CD8-positive, alpha-beta memory T cell (primary cell): ENCODE measurements around the gene ALDH3B1. TPM values are rescaled to one million over a fixed set of nuclear protein-coding genes. Genes with fewer than 3 reads are reported as not detected.
"Not testable (repeated sequence)": the region's sequence is repeated elsewhere in the genome, so short reads cannot be mapped to it uniquely, and the experiment has no call there.

Source experiments
- CTCF ChIA-PET: fragments of 350-600 bp; sonication (Branson Sonifier 250); formaldehyde crosslinking; loops from one replicate; lab custom pipeline; 2021; ENCODE audit warnings: antibody characterized with exemption; lab: Charles Lee
- POLR2A ChIA-PET: fragments of 350-600 bp; sonication (Branson Sonifier 250); formaldehyde crosslinking; loops from one replicate; lab custom pipeline; 2021; ENCODE audit warnings: antibody characterized with exemption; lab: Charles Lee
- DNase-seq, 5 donors: peaks; one replicate each; pipeline versions ENCODE4 v3.0.0 to v3.0.0-alpha.2; 2020 to 2022; ENCODE audit warnings: mixed read lengths in 1 of 5
- H3K27ac ChIP-seq: one replicate; pipeline ENCODE4 v1.7.0; 2013; ENCODE audit warnings: low read depth, mild to moderate bottlenecking, low read length, moderate library complexity
- H3K27me3 ChIP-seq: 2 replicates; pipeline ENCODE4 v1.7.0; 2013; ENCODE audit warnings: low read length, mild to moderate bottlenecking; ENCODE audit not compliant: insufficient read depth, poor library complexity, severe bottlenecking
- H3K36me3 ChIP-seq: 2 replicates; pipeline ENCODE4 v1.7.0; 2013; ENCODE audit warnings: mild to moderate bottlenecking, low read length, moderate library complexity; ENCODE audit not compliant: insufficient read depth
- H3K4me1 ChIP-seq: 2 replicates; pipeline ENCODE4 v1.7.0; 2013; ENCODE audit warnings: mild to moderate bottlenecking, low read length, moderate library complexity; ENCODE audit not compliant: insufficient read depth
- H3K4me3 ChIP-seq: 2 replicates; pipeline ENCODE4 v1.7.0; 2013; ENCODE audit warnings: mild to moderate bottlenecking, low read length
- H3K9me3 ChIP-seq: 2 replicates; pipeline ENCODE4 v1.7.0; 2013; ENCODE audit warnings: mild to moderate bottlenecking, low read length
- H3K27ac Mint-ChIP-seq, 8 donors: one replicate each; pipeline ENCODE4 v1.8.0; 2020 to 2021; ENCODE audit warnings: mixed read lengths in 8 of 8, mild to moderate bottlenecking in 6 of 8, inconsistent platforms in 3 of 8, moderate library complexity in 3 of 8
- H3K27me3 Mint-ChIP-seq, 2 donors: one replicate each; pipeline ENCODE4 v1.8.0; 2020 to 2021; ENCODE audit warnings: mixed read lengths in 2 of 2, mild to moderate bottlenecking in 1 of 2, moderate library complexity in 1 of 2
- H3K36me3 Mint-ChIP-seq, 3 donors: one replicate each; pipeline ENCODE4 v1.8.0; 2020 to 2021; ENCODE audit warnings: mixed read lengths in 3 of 3, inconsistent platforms in 1 of 3, mild to moderate bottlenecking in 1 of 3
- H3K4me1 Mint-ChIP-seq, 3 donors: one replicate each; pipeline ENCODE4 v1.8.0; 2020 to 2021; ENCODE audit warnings: mixed read lengths in 3 of 3, inconsistent platforms in 1 of 3, mild to moderate bottlenecking in 1 of 3
- H3K4me3 Mint-ChIP-seq, 7 donors: one replicate each; pipeline ENCODE4 v1.8.0; 2020 to 2021; ENCODE audit warnings: mixed read lengths in 7 of 7, mild to moderate bottlenecking in 6 of 7, moderate library complexity in 4 of 7, inconsistent platforms in 2 of 7
- H3K9me3 Mint-ChIP-seq, 5 donors: one replicate each; pipeline ENCODE4 v1.8.0; 2020 to 2022; ENCODE audit warnings: mixed read lengths in 5 of 5, mild to moderate bottlenecking in 3 of 5, moderate library complexity in 2 of 5, inconsistent platforms in 1 of 5
- polyA plus RNA-seq: library from polyadenylated mRNA; unstranded; fragments of 300-500 nt; fragmentation: Illumina TruSeq; gene quantifications from one replicate; pipeline ENCODE4 v1.2.3, GENCODE V29; 2021
- total RNA-seq, 2 experiments: library from RNA; stranded (reverse); gene quantifications; one replicate each; pipeline ENCODE4 v1.2.3, GENCODE V29; 2021

The ALDH3B1 gene, protein sequence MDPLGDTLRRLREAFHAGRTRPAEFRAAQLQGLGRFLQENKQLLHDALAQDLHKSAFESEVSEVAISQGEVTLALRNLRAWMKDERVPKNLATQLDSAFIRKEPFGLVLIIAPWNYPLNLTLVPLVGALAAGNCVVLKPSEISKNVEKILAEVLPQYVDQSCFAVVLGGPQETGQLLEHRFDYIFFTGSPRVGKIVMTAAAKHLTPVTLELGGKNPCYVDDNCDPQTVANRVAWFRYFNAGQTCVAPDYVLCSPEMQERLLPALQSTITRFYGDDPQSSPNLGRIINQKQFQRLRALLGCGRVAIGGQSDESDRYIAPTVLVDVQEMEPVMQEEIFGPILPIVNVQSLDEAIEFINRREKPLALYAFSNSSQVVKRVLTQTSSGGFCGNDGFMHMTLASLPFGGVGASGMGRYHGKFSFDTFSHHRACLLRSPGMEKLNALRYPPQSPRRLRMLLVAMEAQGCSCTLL
- total RNA-seq, result under 1 TPM; 0.20 to 0.33 TPM
- polyA plus RNA-seq, result 0.12 TPM

DNA sequence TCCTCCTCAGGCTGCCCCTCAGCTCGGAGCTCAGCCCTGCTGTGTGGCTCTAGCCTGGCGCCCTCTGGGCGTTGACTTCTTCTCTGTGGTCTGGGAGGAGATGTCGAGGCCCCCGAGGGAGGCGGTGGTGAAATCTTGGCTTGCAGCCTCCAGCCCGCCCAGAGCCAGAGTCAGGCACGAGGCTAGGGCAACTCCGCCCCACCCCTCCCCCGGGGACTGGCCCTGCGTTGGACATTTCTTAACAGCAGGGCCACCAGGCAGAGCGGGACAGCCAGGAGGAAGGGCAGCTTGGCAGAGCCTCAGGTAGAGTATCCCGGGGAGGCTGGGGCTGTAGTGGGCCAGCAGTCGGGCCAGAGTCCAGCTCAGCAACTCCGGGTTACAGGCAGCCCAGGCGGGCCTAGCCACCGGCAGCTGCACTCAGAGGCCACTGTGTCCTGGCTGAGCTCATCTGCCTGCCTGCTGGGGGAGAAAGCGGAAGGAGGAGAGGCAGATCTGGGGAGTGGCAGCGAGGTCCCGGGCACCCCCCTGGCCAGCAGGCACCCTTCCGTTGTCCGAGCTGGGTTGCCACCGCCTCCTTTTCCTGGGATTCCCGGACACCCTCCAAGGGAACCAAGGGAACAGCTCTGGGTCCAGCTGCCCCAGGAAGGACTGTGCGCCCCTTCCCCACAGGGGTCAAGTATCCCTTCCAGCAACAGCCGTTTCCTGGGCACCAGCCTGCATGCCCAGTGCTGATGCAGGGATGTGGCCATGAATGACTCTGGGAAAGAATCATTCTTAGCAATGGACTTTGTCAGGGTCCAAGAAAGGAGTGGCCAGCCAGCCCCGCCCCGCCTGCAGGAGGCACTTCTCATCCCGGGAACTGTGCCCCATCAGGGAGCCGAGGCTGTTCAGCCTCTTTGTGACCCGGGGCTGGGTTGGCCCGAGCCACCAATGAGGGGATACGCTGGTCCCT, at the start of gene ALDH3B1:
ALDH3B1 (plus strand) TSS at position 238 of the 952 bp plus-strand sequence. CDS start 4,971 bp downstream, outside the sequence.
- peaks cover 2 to 4% of the 10 kb centered on the region in 2 donors for H3K27me3 Mint-ChIP-seq
- Histone ChIP-seq H3K27ac (no peak within 1 kb of the TSS), H3K36me3 (no peaks in the 10 kb centered on the region), H3K4me1 (no peaks in the 10 kb centered on the region), H3K4me3 (no peak within 1 kb of the TSS), H3K27me3 (no peaks in the 10 kb centered on the region), H3K9me3 (no peaks in the 10 kb centered on the region)
- H3K36me3 Mint-ChIP-seq, result no peaks in the 10 kb centered on the region
- peak within 1 kb of the TSS in 3 of 8 donors; percentile 7 to 32 (median 27) for H3K27ac Mint-ChIP-seq
- ChIA-PET POLR2A (no interaction called here), CTCF (interaction anchor here (1.1 to 1.7 kb wide), 2 partner anchors 12 to 27 kb away, joined by 3 to 6 read pairs; no protein-coding TSS in a partner anchor)
- no peaks in the 10 kb centered on the region for H3K9me3 Mint-ChIP-seq
- peak within 1 kb of the TSS in 1 of 7 donors; percentile 30 for H3K4me3 Mint-ChIP-seq
- no peak for DNase-seq
- H3K4me1 Mint-ChIP-seq, result peaks cover 0 to 11% (median 0%) of the 10 kb centered on the region in 3 donors

DNA sequence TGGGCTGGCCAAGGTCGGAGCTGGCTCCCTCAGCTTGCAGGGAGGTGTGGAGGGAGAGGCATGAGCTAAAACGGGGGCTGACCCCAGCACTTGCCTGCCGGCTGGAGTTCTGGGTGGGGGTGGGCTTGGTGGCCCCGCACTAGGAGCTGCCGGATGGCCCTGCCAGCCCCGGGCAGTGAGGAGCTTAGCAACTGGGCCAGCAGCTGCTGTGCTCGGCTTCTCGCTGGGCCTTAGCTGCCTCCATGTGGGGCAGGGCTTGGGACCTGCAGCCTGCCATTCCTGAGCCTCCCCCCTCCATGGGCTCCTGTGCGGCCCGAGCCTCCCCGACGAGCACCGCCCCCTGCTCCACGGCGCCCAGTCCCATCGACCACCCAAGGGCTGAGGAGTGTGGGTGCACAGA, 46.9 kb upstream of the ALDH3B1 start:
- H3K36me3 Mint-ChIP-seq, H3K4me1 Mint-ChIP-seq, H3K4me1 ChIP-seq, H3K4me3 ChIP-seq, H3K36me3 ChIP-seq, H3K4me3 Mint-ChIP-seq, H3K27ac Mint-ChIP-seq, H3K27me3 ChIP-seq, POLR2A ChIA-PET, H3K27ac ChIP-seq, DNase-seq, H3K9me3 ChIP-seq, H3K9me3 Mint-ChIP-seq: not testable (repeated sequence)
- H3K27me3 Mint-ChIP-seq, result peaks cover 0 to 23% of the 10 kb centered on the region in 2 donors
- CTCF ChIA-PET, result interaction anchor here (2.6 kb wide), 1 partner anchor 8 kb away, joined by 12 read pairs; no protein-coding TSS in a partner anchor

DNA sequence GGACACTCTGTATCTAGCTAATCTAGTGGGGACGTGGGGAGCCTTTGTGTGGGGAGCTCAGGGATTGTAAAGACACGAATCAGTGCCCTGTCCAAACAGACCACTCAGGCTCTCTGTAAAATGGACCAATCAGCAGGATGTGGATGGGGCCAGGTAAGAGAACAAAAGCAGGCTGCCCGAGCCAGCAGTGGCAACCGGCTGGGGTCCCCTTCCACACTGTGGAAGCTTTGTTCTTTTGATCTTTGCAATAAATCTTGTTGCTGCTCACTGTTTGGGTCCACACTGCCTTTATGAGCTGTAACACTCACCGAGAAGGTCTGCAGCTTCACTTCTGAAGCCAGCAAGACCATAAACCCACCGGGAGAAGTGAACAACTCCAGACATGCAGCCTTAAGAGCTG, 46.2 kb upstream of the ALDH3B1 start:
- H3K27ac Mint-ChIP-seq, result peak overlapping the region in 1 of 8 donors; percentile 17
- POLR2A ChIA-PET, H3K36me3 ChIP-seq, H3K36me3 Mint-ChIP-seq, H3K4me3 ChIP-seq, H3K9me3 Mint-ChIP-seq, H3K4me3 Mint-ChIP-seq, H3K4me1 ChIP-seq, DNase-seq, H3K27ac ChIP-seq, H3K27me3 ChIP-seq, H3K4me1 Mint-ChIP-seq, H3K9me3 ChIP-seq: not testable (repeated sequence)
- CTCF ChIA-PET, result interaction anchor here (2.6 kb wide), 1 partner anchor 8 kb away, joined by 12 read pairs; no protein-coding TSS in a partner anchor
- peaks cover 0 to 23% of the 10 kb centered on the region in 2 donors for H3K27me3 Mint-ChIP-seq

DNA sequence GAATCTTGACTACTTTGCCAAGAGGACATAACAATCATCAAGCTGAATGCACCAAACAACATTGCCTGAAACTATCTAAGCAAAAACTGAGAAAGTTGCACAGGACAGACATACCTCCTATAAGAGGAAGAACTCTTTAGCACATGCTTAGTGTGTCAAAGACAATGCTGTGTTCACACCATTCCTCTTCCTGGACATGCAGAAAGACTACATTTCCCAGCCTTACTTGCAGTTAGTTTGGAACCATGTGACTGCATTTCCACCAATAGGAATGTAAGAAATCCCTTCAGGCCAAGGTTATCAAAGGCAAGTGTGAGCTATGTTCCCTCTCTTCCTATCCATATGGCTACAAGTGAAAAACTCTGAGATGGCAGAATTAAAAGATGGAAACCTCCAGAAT, 45.4 kb upstream of the ALDH3B1 start:
- POLR2A ChIA-PET, H3K4me3 Mint-ChIP-seq, H3K4me1 Mint-ChIP-seq, DNase-seq, H3K27ac ChIP-seq, H3K9me3 ChIP-seq, H3K27ac Mint-ChIP-seq, H3K27me3 ChIP-seq, H3K9me3 Mint-ChIP-seq, H3K4me1 ChIP-seq, H3K36me3 Mint-ChIP-seq, H3K36me3 ChIP-seq, H3K4me3 ChIP-seq: not testable (repeated sequence)
- CTCF ChIA-PET, result interaction anchor here (2.6 kb wide), 1 partner anchor 9 kb away, joined by 12 read pairs; no protein-coding TSS in a partner anchor
- peaks cover 0 to 20% of the 10 kb centered on the region in 2 donors for H3K27me3 Mint-ChIP-seq

DNA sequence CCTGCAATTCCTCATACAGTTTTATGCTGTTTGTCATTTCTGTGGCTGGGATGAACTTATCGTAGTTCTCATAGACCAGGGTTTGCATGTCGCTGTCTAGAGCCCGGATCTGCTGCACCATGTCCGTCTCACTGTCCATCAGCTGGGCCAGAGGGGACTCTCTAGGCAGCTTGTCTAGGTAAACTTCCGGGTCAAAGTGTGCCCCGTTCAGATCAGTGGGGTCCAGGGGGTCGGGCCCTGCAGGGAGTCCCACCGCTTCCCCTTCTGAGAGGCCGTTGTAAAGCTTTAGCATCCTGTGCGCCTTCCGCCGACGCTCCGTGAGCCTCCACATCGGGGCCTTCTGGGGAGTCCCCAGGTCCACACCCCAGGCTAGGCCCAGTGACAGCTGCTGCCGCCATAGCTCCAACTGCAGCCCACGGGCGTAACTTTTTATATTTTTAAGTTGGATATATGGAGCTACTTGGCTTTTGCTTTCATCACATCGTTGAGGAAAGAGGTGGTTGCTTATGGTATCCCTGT, 44.2 kb upstream of the ALDH3B1 start:
- H3K27ac Mint-ChIP-seq, DNase-seq, H3K9me3 Mint-ChIP-seq, H3K4me1 Mint-ChIP-seq, H3K4me3 ChIP-seq, H3K27me3 ChIP-seq, H3K27ac ChIP-seq, H3K4me3 Mint-ChIP-seq, H3K9me3 ChIP-seq, POLR2A ChIA-PET, H3K36me3 ChIP-seq, H3K36me3 Mint-ChIP-seq, H3K4me1 ChIP-seq: not testable (repeated sequence)
- peaks cover 0 to 15% of the 10 kb centered on the region in 2 donors for H3K27me3 Mint-ChIP-seq
- CTCF ChIA-PET, result interaction anchor here (1.2 to 2.6 kb wide), 2 partner anchors 10 kb away, joined by 4 to 12 read pairs; no protein-coding TSS in a partner anchor

DNA sequence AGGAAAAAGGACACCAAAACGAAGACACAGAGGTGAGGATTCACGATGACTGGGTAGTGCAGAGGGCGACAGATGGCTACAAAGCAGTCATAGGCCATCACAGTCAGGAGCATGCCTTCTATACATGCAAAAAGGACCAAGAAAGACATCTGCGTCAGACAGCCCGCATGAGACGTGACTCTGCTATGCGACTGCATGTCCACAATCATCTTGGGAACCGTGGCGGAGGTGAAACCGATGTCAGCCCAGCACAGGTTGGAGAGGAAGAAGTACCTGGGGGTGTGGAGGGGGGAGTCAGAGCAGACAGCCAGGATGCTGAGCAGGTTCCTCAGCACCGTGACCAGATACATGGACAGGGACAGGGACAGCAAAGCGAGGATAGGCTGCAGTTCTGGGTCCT, 35.4 kb upstream of the ALDH3B1 start:
- H3K4me1 Mint-ChIP-seq, POLR2A ChIA-PET, H3K4me3 ChIP-seq, H3K9me3 Mint-ChIP-seq, H3K4me3 Mint-ChIP-seq, CTCF ChIA-PET, H3K27ac ChIP-seq, H3K36me3 Mint-ChIP-seq, H3K27ac Mint-ChIP-seq, H3K9me3 ChIP-seq, DNase-seq, H3K27me3 ChIP-seq, H3K4me1 ChIP-seq, H3K36me3 ChIP-seq: not testable (repeated sequence)
- peaks cover 4 to 36% of the 10 kb centered on the region in 2 donors for H3K27me3 Mint-ChIP-seq

DNA sequence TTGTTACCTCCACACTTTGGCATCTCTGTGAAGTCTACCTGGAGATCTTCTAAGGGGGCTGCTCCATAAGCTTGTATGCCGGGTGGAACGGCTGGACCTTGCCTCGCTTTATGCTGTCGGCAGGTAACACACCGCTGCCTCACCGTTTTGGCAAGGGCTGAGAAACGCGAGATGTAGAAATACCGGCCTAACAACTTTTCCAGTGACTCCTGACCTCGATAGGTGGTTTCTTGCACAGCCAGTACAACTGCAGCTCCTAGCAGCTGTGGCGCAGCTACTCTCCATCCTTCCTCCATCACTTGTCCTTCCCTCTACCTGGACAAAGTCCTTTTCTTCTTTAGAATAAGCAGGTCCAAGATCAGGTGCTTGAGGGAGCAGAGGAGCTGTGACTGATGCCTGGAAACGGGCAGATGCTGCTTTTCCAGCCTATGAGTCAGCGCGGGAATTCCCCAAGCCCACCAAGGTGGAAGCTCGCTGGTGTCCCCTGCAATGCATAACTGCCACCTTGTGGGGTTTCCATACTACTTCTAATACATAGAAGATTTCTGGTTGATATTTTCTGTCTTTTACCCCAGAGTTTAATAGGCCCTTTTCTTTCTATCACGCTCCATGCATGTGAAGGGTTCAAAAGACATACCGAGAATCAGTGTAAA, 31.2 kb upstream of the ALDH3B1 start:
- H3K36me3 Mint-ChIP-seq, CTCF ChIA-PET, H3K9me3 Mint-ChIP-seq, H3K36me3 ChIP-seq, POLR2A ChIA-PET, H3K27me3 ChIP-seq, H3K27ac ChIP-seq, H3K27ac Mint-ChIP-seq, H3K4me1 ChIP-seq, H3K4me1 Mint-ChIP-seq, H3K4me3 ChIP-seq, H3K9me3 ChIP-seq, DNase-seq, H3K4me3 Mint-ChIP-seq: not testable (repeated sequence)
- peaks cover 13 to 36% of the 10 kb centered on the region in 2 donors for H3K27me3 Mint-ChIP-seq
